Measurements from ENCODE around the gene LMO4. TPM values are rescaled to one million over a fixed set of nuclear protein-coding genes. Genes with fewer than 3 reads are reported as not detected.

The LMO4 gene
- total and polyA plus RNA-seq, 10 of the 15 experiments (the other 5 are each of a cell fraction or from before 2014, with no cell fraction given), result 3.8 to 76.6 (median 20.7) TPM

- no peak for TF ChIP-seq SKIL (IDR thresholded peaks at IDR 0.05; ENCODE audit: low read depth, poor library complexity, severe bottlenecking)
These were observed 29.5 kb downstream of the LMO4 start (continued) for GRCh38 chr1:87358219-87358618.

- 100% methylated on average over 1 of the region's 1 CpG for WGBS (ENCODE audit: insufficient coverage, insufficient replicate concordance, low lambda C conversion rate, missing lambda C conversion rate)
- ATAC-seq (no peak), DNase-seq (ENCODE audit: low read depth, low spot score) (no peak), FAIRE-seq (no peak)
- Histone ChIP-seq H3K9me3 (replicated peaks; ENCODE audit: control insufficient read depth, insufficient read depth, low read length) (no peaks in the 10 kb centered on the region), H3K4me2 (ENCODE audit: control insufficient read depth, insufficient read depth) (no peak overlapping the region), H3K27ac (ENCODE audit: control insufficient read depth, insufficient read depth) (no peak overlapping the region), H3K9ac (ENCODE audit: control insufficient read depth, insufficient read depth, low read length) (no peak overlapping the region), H2AFZ (ENCODE audit: control insufficient read depth, low read depth, low read length) (no peak overlapping the region), H4K20me1 (ENCODE audit: control insufficient read depth, insufficient read depth) (no peaks in the 10 kb centered on the region), H3K4me3 (no peak overlapping the region), H3K4me1 (ENCODE audit: control insufficient read depth, insufficient read depth, low read length) (no peaks in the 10 kb centered on the region), H3K36me3 (ENCODE audit: control insufficient read depth in 2 of 2, insufficient read depth in 2 of 2, low read length in 1 of 2) (no peaks in the 10 kb centered on the region), H3K79me2 (ENCODE audit: control insufficient read depth, insufficient read depth, low read length) (no peaks in the 10 kb centered on the region), H3K27me3 (replicated peaks in 1 of 2; ENCODE audit: control insufficient read depth in 2 of 2, insufficient read depth in 2 of 2, low read length in 1 of 2) (no peaks in the 10 kb centered on the region)
- ChIA-PET CTCF (interaction anchor here (0.7 kb wide), 1 partner anchor 322 kb away, joined by 3 read pairs; no protein-coding TSS in a partner anchor), POLR2A (no interaction called here), RAD21 (ENCODE audit: unreplicated experiment) (no interaction called here), SMC1A (ENCODE audit: uncharacterized antibody, unreplicated experiment) (interaction anchor here (0.8 to 1.0 kb wide), 2 partner anchors 8 to 23 kb away, joined by 3 read pairs; no protein-coding TSS in a partner anchor)
- in situ Hi-C loops (cut with MboI), result no loop called here
- BruUV-seq (replicated peaks), result no TSS peak
- intact Hi-C loops (cut with micrococcal nuclease; ENCODE audit: unreplicated experiment), result no loop called here
- no peak for TF ChIP-seq IRF4 (IDR thresholded peaks at IDR 0.05; ENCODE audit: low read depth, low read length)
These were observed 30.9 kb downstream of the LMO4 start for GRCh38 chr1:87359586-87359985.
